ENCODE measurements around the gene B3GNT5. TPM values are rescaled to one million over a fixed set of nuclear protein-coding genes. Genes with fewer than 3 reads are reported as not detected.

Gene B3GNT5
- polyA plus RNA-seq, 3 donors = 14.1 to 17.7 (median 14.2) TPM

GRCh38 chr3:183244219-183244618, 8.8 kb upstream of the B3GNT5 start:
- intact Hi-C loops (cut with micrococcal nuclease) = loop anchor here in 1 of 2 donors (5.0 kb wide), 1 partner anchor 37 kb away; no protein-coding TSS in a partner anchor
- Histone ChIP-seq H4K20me1 (ENCODE audit: insufficient read depth, low read length) (no peaks in the 10 kb centered on the region), H3K4me1 (ENCODE audit: control insufficient read depth in 1 of 2, insufficient read depth in 2 of 2, low read length in 2 of 2) (peaks cover 32 to 37% of the 10 kb centered on the region in 2 donors), H3K4me3 (replicated peaks in 1 of 3; ENCODE audit: low read depth in 2 of 3, low read length in 3 of 3) (peak overlapping the region in 1 of 3 experiments; percentile 49), H2AFZ (ENCODE audit: insufficient read depth, low read depth, low read length, poor library complexity, severe bottlenecking) (no peak overlapping the region), H3K36me3 (replicated peaks in 1 of 2; ENCODE audit: control insufficient read depth in 1 of 2, insufficient read depth in 2 of 2, low read length in 2 of 2) (no peaks in the 10 kb centered on the region), H3K27ac (ENCODE audit: low read depth in 1 of 2, low read length in 2 of 2) (peak overlapping the region; percentile 56 to 88), H3K4me2 (replicated peaks; ENCODE audit: extremely low read depth, low read length, poor library complexity, severe bottlenecking) (peak overlapping the region; percentile 54), H3K27me3 (ENCODE audit: control insufficient read depth in 2 of 2, insufficient read depth in 2 of 2, low read length in 2 of 2) (no peaks in the 10 kb centered on the region), H3K9ac (ENCODE audit: insufficient read depth, low read length, poor library complexity, severe bottlenecking) (peak overlapping the region; percentile 32), H3K9me3 (replicated peaks in 1 of 2; ENCODE audit: control insufficient read depth in 1 of 2, insufficient read depth in 1 of 2, low read length in 2 of 2) (peaks cover 12 to 16% of the 10 kb centered on the region in 2 donors), H3K79me2 (ENCODE audit: insufficient read depth, low read length) (no peaks in the 10 kb centered on the region)
- peaks cover 0 to 4% (median 2%) of the 10 kb centered on the region in 3 donors for H3K27me3 Mint-ChIP-seq (ENCODE audit: low read depth in 3 of 3)
- H3K36me3 Mint-ChIP-seq = peaks cover 9 to 20% of the 10 kb centered on the region in 2 donors
- H3K4me1 Mint-ChIP-seq = peaks cover 33% of the 10 kb centered on the region
- peak overlapping the region in 1 of 2 donors; percentile 59 for H3K4me3 Mint-ChIP-seq
- WGBS (ENCODE audit: insufficient coverage) = no CpG with 5 or more reads among the region's 2 CpGs
- TF ChIP-seq CTCF (IDR thresholded peaks at IDR 0.05) = no peak
- H3K9me3 Mint-ChIP-seq = peaks cover 18 to 29% (median 26%) of the 10 kb centered on the region in 7 donors
- peak overlapping the region; percentile 89 to 96 (median 94) for H3K27ac Mint-ChIP-seq
- peak; percentile 91 to 98 (median 97) for DNase-seq

GRCh38 chr3:183244981-183245476, 8.0 kb upstream of the B3GNT5 start:
- Mint-ChIP-seq H3K27ac (peak overlapping the region; percentile 89 to 96 (median 94)), H3K9me3 (peaks cover 18 to 29% (median 26%) of the 10 kb centered on the region in 7 donors), H3K4me1 (peaks cover 32% of the 10 kb centered on the region), H3K4me3 (peak overlapping the region; percentile 24 to 71), H3K36me3 (peaks cover 9 to 20% of the 10 kb centered on the region in 2 donors), H3K27me3 (ENCODE audit: low read depth in 3 of 3) (peaks cover 0 to 4% (median 3%) of the 10 kb centered on the region in 3 donors)
- no peak for TF ChIP-seq CTCF (IDR thresholded peaks at IDR 0.05)
- H3K4me2 ChIP-seq (replicated peaks; ENCODE audit: extremely low read depth, low read length, poor library complexity, severe bottlenecking) = peak overlapping the region; percentile 54
- H3K79me2 ChIP-seq (ENCODE audit: insufficient read depth, low read length) = no peaks in the 10 kb centered on the region
- no peaks in the 10 kb centered on the region for H3K27me3 ChIP-seq (ENCODE audit: control insufficient read depth in 2 of 2, insufficient read depth in 2 of 2, low read length in 2 of 2)
- intact Hi-C loops (cut with micrococcal nuclease) = loop anchor here in 1 of 2 donors (5.0 kb wide), 1 partner anchor 38 kb away; no protein-coding TSS in a partner anchor
- H3K4me3 ChIP-seq (replicated peaks in 1 of 3; ENCODE audit: low read depth in 2 of 3, low read length in 3 of 3) = peak overlapping the region in 1 of 3 experiments; percentile 49
- peak; percentile 35 to 61 (median 57) for DNase-seq
- peaks cover 32 to 37% of the 10 kb centered on the region in 2 donors for H3K4me1 ChIP-seq (ENCODE audit: control insufficient read depth in 1 of 2, insufficient read depth in 2 of 2, low read length in 2 of 2)
- H3K27ac ChIP-seq (ENCODE audit: low read depth in 1 of 2, low read length in 2 of 2) = peak overlapping the region; percentile 83 to 88
- peak overlapping the region; percentile 32 for H3K9ac ChIP-seq (ENCODE audit: insufficient read depth, low read length, poor library complexity, severe bottlenecking)
- H4K20me1 ChIP-seq (ENCODE audit: insufficient read depth, low read length) = no peaks in the 10 kb centered on the region
- H2AFZ ChIP-seq (ENCODE audit: insufficient read depth, low read depth, low read length, poor library complexity, severe bottlenecking) = no peak overlapping the region
- peaks cover 12 to 16% of the 10 kb centered on the region in 2 donors for H3K9me3 ChIP-seq (replicated peaks in 1 of 2; ENCODE audit: control insufficient read depth in 1 of 2, insufficient read depth in 1 of 2, low read length in 2 of 2)
- H3K36me3 ChIP-seq (replicated peaks in 1 of 2; ENCODE audit: control insufficient read depth in 1 of 2, insufficient read depth in 2 of 2, low read length in 2 of 2) = no peaks in the 10 kb centered on the region

Measured in CD14-positive monocyte (primary cell).